K562 (cell line): Measurements from ENCODE around the gene KIFAP3. TPM values are rescaled to one million over a fixed set of nuclear protein-coding genes. Genes with fewer than 3 reads are reported as not detected.

Experiments used
- ATAC-seq: fragments of 200-7000 bp; cut with Tn5 transposase; 3 replicates; pipeline ENCODE4 v1.9.1; 2020; ENCODE audit warnings: moderate library complexity
- BruUV-seq: library from RNA; stranded (reverse); fragments of 400-500 nt; replicated peaks from 2 replicates; lab custom pipeline; 2021; lab: Mats Ljungman, UMichigan
- CTCF ChIA-PET: fragments of 300-600 bp; formaldehyde crosslinking; extraction: SDS; loops from one replicate; lab custom pipeline; 2021; ENCODE audit warnings: low intra/inter-chr PET ratio; lab: Yijun Ruan, JAX
- POLR2A ChIA-PET: fragments of 300-600, 350-650 bp; sonication (Branson Sonifier 250); formaldehyde crosslinking; extraction: SDS; loops from one replicate; lab custom pipeline; 2021; ENCODE audit warnings: antibody characterized with exemption, inconsistent platforms; lab: Yijun Ruan, JAX
- DNase-seq, 4 experiments: peaks; one replicate each; pipeline versions ENCODE4 v3.0.0 to v3.0.0-alpha.2; 2011 to 2018; ENCODE audit warnings: low spot score in 3 of 4, mixed read lengths in 3 of 4; ENCODE audit errors: extremely low read depth in 1 of 4
- FAIRE-seq: peaks from 2 replicates; lab custom pipeline; 2011; peaks lifted over from hg19 to GRCh38; lab: Jason Lieb, UNC
- H2AFZ ChIP-seq: 2 replicates; pipeline ENCODE4 v1.6.0; 2011; ENCODE audit warnings: low read depth, low read length, control low read depth, inconsistent platforms
- H3K27ac ChIP-seq: fragments of 200-600 bp; 3 replicates; pipeline ENCODE4 v1.8.0; 2011; ENCODE audit warnings: low read depth, mild to moderate bottlenecking, control low read depth, inconsistent platforms, low read length, moderate library complexity, mixed read lengths; ENCODE audit errors: extremely low read depth
- H3K27me3 ChIP-seq, 2 experiments: fragments of 300-600 bp in 1 of 2; 2 replicates in 1 of 2; 3 replicates in 1 of 2; pipeline versions ENCODE4 v1.6.0 to v1.8.0; 2011; ENCODE audit warnings: inconsistent platforms in 2 of 2, low read length in 2 of 2, mild to moderate bottlenecking in 1 of 2, mixed read lengths in 1 of 2, moderate library complexity in 1 of 2; ENCODE audit not compliant: control insufficient read depth in 2 of 2, insufficient read depth in 2 of 2
- H3K36me3 ChIP-seq: fragments of 300-600 bp; 3 replicates; pipeline ENCODE4 v1.8.0; 2011; ENCODE audit warnings: mild to moderate bottlenecking, low read length, inconsistent platforms; ENCODE audit not compliant: control insufficient read depth, insufficient read depth
- H3K4me1 ChIP-seq, 2 experiments: fragments of 200-600 bp in 1 of 2; replicated peaks in 1 of 2; 2 replicates in 1 of 2; 3 replicates in 1 of 2; pipeline versions ENCODE4 v1.5.1 to v1.8.0; 2011; ENCODE audit warnings: inconsistent platforms in 2 of 2, low read length in 2 of 2, mild to moderate bottlenecking in 1 of 2, mixed read lengths in 1 of 2, moderate library complexity in 1 of 2; ENCODE audit not compliant: control insufficient read depth in 2 of 2, insufficient read depth in 2 of 2
- H3K4me2 ChIP-seq: 2 replicates; pipeline ENCODE4 v1.6.1; 2011; ENCODE audit warnings: low read length, control low read depth, inconsistent platforms, mixed read lengths; ENCODE audit not compliant: insufficient read depth
- H3K4me3 ChIP-seq: fragments of 200-600 bp; sonication (generic), shearing (Covaris generic); 2 replicates; pipeline ENCODE4 v1.5.1; 2016; ENCODE audit warnings: control low read depth, inconsistent platforms
- H3K79me2 ChIP-seq: fragments of 200-600 bp; 3 replicates; pipeline ENCODE4 v1.8.0; 2011; ENCODE audit warnings: low read length, inconsistent platforms; ENCODE audit not compliant: control insufficient read depth, insufficient read depth
- H3K9ac ChIP-seq, 2 experiments: 2 replicates each; pipeline versions ENCODE4 v1.6.0 to v1.6.1; 2011; ENCODE audit warnings: low read depth in 2 of 2, low read length in 2 of 2, control low read depth in 1 of 2, inconsistent platforms in 1 of 2, mild to moderate bottlenecking in 1 of 2, mixed read lengths in 1 of 2; ENCODE audit not compliant: insufficient read depth in 1 of 2
- H3K9me1 ChIP-seq: one replicate; pipeline ENCODE4 v1.6.0; 2011; ENCODE audit warnings: inconsistent platforms, mild to moderate bottlenecking, low read length, moderate library complexity; ENCODE audit not compliant: control insufficient read depth, insufficient read depth
- H3K9me3 ChIP-seq: replicated peaks from 2 replicates; pipeline ENCODE4 v1.5.1; 2011; ENCODE audit warnings: low read depth, low read length, inconsistent platforms; ENCODE audit not compliant: control insufficient read depth, insufficient read depth
- H4K20me1 ChIP-seq: replicated peaks from 2 replicates; pipeline ENCODE4 v1.6.1; 2011; ENCODE audit warnings: low read length, inconsistent platforms, mixed read lengths; ENCODE audit not compliant: control insufficient read depth, insufficient read depth
- BRCA1 ChIP-seq, 2 experiments: fragments of 450-650 bp in 1 of 2; sonication (generic) in 1 of 2; formaldehyde crosslinking in 1 of 2; IDR thresholded peaks; 2 replicates each; pipeline versions ENCODE4 v1.5.0 to v1.6.1; 2017 to 2020; ENCODE audit warnings: mild to moderate bottlenecking in 1 of 2, missing genetic modification reagents in 1 of 2
- DACH1 ChIP-seq: fragments of 450-650 bp; IDR thresholded peaks from 2 replicates; pipeline ENCODE4 v1.6.1; 2018; ENCODE audit not compliant: partially characterized antibody
- E2F3 ChIP-seq: fragments of 250-450 bp; sonication (Bioruptor Pico); IDR thresholded peaks from 2 replicates; pipeline ENCODE4 v1.4.0; 2020; ENCODE audit warnings: mild to moderate bottlenecking
- EHMT2 ChIP-seq: fragments of 450-650 bp; IDR thresholded peaks from 2 replicates; pipeline ENCODE4 v1.6.1; 2018; ENCODE audit warnings: antibody characterized with exemption
- FOXK1 ChIP-seq: sonication (generic); formaldehyde crosslinking; IDR thresholded peaks from 2 replicates; pipeline ENCODE4 v1.8.0; 2022; ENCODE audit warnings: missing genetic modification reagents, mild to moderate bottlenecking, borderline replicate concordance
- ILF3 ChIP-seq: fragments of 450-650 bp; IDR thresholded peaks from 2 replicates; pipeline ENCODE4 v1.6.1; 2018; ENCODE audit warnings: antibody characterized with exemption, mild to moderate bottlenecking, moderate library complexity, borderline replicate concordance
- OTX1 ChIP-seq: fragments of 450-650 bp; formaldehyde crosslinking; IDR thresholded peaks from 2 replicates; pipeline ENCODE4 v1.4.0; 2022; ENCODE audit warnings: mild to moderate bottlenecking
- PHF8 ChIP-seq: fragments of 200-600 bp; sonication (generic); IDR thresholded peaks from 2 replicates; pipeline ENCODE4 v1.6.1; 2012; ENCODE audit warnings: mixed run types, mild to moderate bottlenecking, inconsistent platforms, low read length, moderate library complexity, borderline replicate concordance
- SMARCB1 ChIP-seq: IDR thresholded peaks from 2 replicates; pipeline ENCODE4 v1.6.1; 2011; ENCODE audit warnings: improper control_type of control experiment, low read depth; ENCODE audit not compliant: insufficient read length
- SRSF9 ChIP-seq: fragments of 200-400 bp; formaldehyde crosslinking; IDR thresholded peaks from 2 replicates; pipeline ENCODE4 v1.6.1; 2017; ENCODE audit warnings: low read depth, low read length, borderline replicate concordance
- USF2 ChIP-seq: sonication (generic); formaldehyde crosslinking; IDR thresholded peaks from 2 replicates; pipeline ENCODE4 v1.5.0; 2020; ENCODE audit warnings: missing genetic modification reagents
- ZNF133 ChIP-seq: fragments of 250-450 bp; sonication (Bioruptor Pico); IDR thresholded peaks from 2 replicates; pipeline ENCODE4 v1.4.0; 2020; ENCODE audit warnings: mild to moderate bottlenecking
- ZNF134 ChIP-seq: fragments of 250-450 bp; sonication (Bioruptor Pico); conservative IDR thresholded peaks from 2 replicates; pipeline ENCODE4 v1.4.0; 2020
- ZNF316 ChIP-seq: fragments of 450-650 bp; IDR thresholded peaks from 2 replicates; pipeline ENCODE4 v1.6.1; 2016
- ZNF76 ChIP-seq: fragments of 250-450 bp; sonication (Bioruptor Pico); IDR thresholded peaks from 2 replicates; pipeline ENCODE4 v1.4.0; 2020; ENCODE audit warnings: mild to moderate bottlenecking, moderate library complexity, borderline replicate concordance
- WGBS: fragments of 100-300 bp; shearing (Covaris generic); methylation state at CpG from one replicate; pipeline ENCODE4 v1.1.6; 2016; ENCODE audit warnings: low coverage, mixed read lengths; ENCODE audit not compliant: insufficient coverage; ENCODE audit errors: missing lambda C conversion rate; 5-methylcytosine and 5-hydroxymethylcytosine counted together
- in situ Hi-C: fragments of 300-500 bp; cut with MboI; formaldehyde crosslinking; loops from 4 replicates; pipeline ENCODE4 v1.15.0; 2018; ENCODE audit warnings: inconsistent platforms, mixed read lengths
- intact Hi-C: fragments of 100-400 bp; cut with micrococcal nuclease; formaldehyde crosslinking; loops from 2 replicates; pipeline ENCODE4 v1.14.2; 2022
- polyA plus RNA-seq, 8 experiments: library from polyadenylated mRNA; depleted of rRNA in 4 of 8; stranded (reverse) in 5 of 8; unstranded in 3 of 8; fragments of >200 nt; fragmentation: Nextera tagmentation in 2 of 8; fragmentation: Illumina TruSeq in 1 of 8; extraction: Ambion mirVana in 2 of 8; extraction: Trizol in 1 of 8; gene quantifications; 2 replicates each; pipeline versions ENCODE4 v1.2.1 to v1.2.3, GENCODE V29; 2011 to 2014; ENCODE audit warnings: inconsistent platforms in 1 of 8, missing spikeins in 1 of 8
- total RNA-seq, 7 experiments: library from RNA; depleted of rRNA in 6 of 7; stranded (reverse); fragments of >200 nt in 6 of 7; fragmentation: Illumina TruSeq in 2 of 7; extraction: Trizol in 2 of 7; gene quantifications; 2 replicates each; pipeline versions ENCODE4 v1.2.1 to v1.2.3, GENCODE V29; 2011 to 2021; ENCODE audit warnings: low replicate concordance in 1 of 7
- TF ChIP-seq, protein P1 (sequence below): sonication (generic); formaldehyde crosslinking; IDR thresholded peaks from 2 replicates; pipeline ENCODE4 v1.8.0; 2022; ENCODE audit warnings: mild to moderate bottlenecking, missing genetic modification reagents
- TF ChIP-seq, protein P2 (sequence below): sonication (generic); formaldehyde crosslinking; IDR thresholded peaks from 2 replicates; pipeline ENCODE4 v1.8.0; 2022; ENCODE audit warnings: mild to moderate bottlenecking, missing genetic modification reagents, borderline replicate concordance
- TF ChIP-seq, protein P3 (sequence below): IDR thresholded peaks from 2 replicates; pipeline ENCODE4 v1.6.1; 2011; ENCODE audit not compliant: insufficient read length; ENCODE audit errors: extremely low read depth

The KIFAP3 gene
- total and polyA plus RNA-seq, 9 of the 15 experiments (the other 6 are each of a cell fraction or from before 2014, with no cell fraction given): 8.8 to 17.5 (median 11.8) TPM

GRCh38 chr1:169928438-169929209, 145.9 kb downstream of the KIFAP3 start:
- no peaks in the 10 kb centered on the region for H4K20me1 ChIP-seq
- no TSS peak for BruUV-seq
- in situ Hi-C loops: no loop called here
- no peaks in the 10 kb centered on the region for H3K9me3 ChIP-seq
- CTCF ChIA-PET: interaction anchor here (0.9 to 1.0 kb wide), 2 partner anchors 1002 to 1298 kb away, joined by 3 to 6 read pairs; no protein-coding TSS in a partner anchor
- no peak overlapping the region for H3K9ac ChIP-seq
- peak; percentile 77 for FAIRE-seq
- no peaks in the 10 kb centered on the region for H3K27me3 ChIP-seq
- DNase-seq: peak; percentile 25 to 60 (median 30)
- no peaks in the 10 kb centered on the region for H3K36me3 ChIP-seq
- no peak overlapping the region for H3K27ac ChIP-seq
- H3K9me1 ChIP-seq: no peaks in the 10 kb centered on the region
- 5% methylated on average over 6 of the region's 6 CpGs for WGBS
- H3K4me1 ChIP-seq: no peaks in the 10 kb centered on the region
- intact Hi-C loops: loop anchor here (2.0 to 10.0 kb wide), 4 partner anchors 374 to 1299 kb away; no protein-coding TSS in a partner anchor
- ATAC-seq: peak; percentile 88
- H3K4me3 ChIP-seq: no peak overlapping the region
- no peaks in the 10 kb centered on the region for H3K79me2 ChIP-seq
- H2AFZ ChIP-seq: no peak overlapping the region
- POLR2A ChIA-PET: interaction anchor here (0.6 to 1.0 kb wide), 3 partner anchors 35 to 814 kb away, joined by 3 read pairs; partner anchors contain the start of gene SCYL3
- no peak overlapping the region for H3K4me2 ChIP-seq
- no peak for TF ChIP-seq DACH1
- TF ChIP-seq ZNF133 (CRISPR knock-in tag): no peak
- TF ChIP-seq FOXK1 (CRISPR knock-in tag): no peak
- TF ChIP-seq EHMT2: no peak
- TF ChIP-seq, protein P1, sequence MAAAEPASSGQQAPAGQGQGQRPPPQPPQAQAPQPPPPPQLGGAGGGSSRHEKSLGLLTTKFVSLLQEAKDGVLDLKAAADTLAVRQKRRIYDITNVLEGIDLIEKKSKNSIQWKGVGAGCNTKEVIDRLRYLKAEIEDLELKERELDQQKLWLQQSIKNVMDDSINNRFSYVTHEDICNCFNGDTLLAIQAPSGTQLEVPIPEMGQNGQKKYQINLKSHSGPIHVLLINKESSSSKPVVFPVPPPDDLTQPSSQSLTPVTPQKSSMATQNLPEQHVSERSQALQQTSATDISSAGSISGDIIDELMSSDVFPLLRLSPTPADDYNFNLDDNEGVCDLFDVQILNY (CRISPR knock-in tag): no peak
- TF ChIP-seq SRSF9: no peak
- no peak for TF ChIP-seq BRCA1 (IDR thresholded peaks at IDR 0.05)
- TF ChIP-seq BRCA1 (CRISPR knock-in tag; IDR thresholded peaks at IDR 0.05): no peak
- TF ChIP-seq SMARCB1: no peak
- TF ChIP-seq PHF8: no peak
- TF ChIP-seq ZNF316: no peak
- TF ChIP-seq ZNF134 (CRISPR knock-in tag): no peak
- TF ChIP-seq ILF3: 0 out of 2 replicates have a peak, but pooled peaks have one; percentile 10
- no peak for TF ChIP-seq ZNF76 (CRISPR knock-in tag)
- no peak for TF ChIP-seq OTX1
- TF ChIP-seq, protein P2, sequence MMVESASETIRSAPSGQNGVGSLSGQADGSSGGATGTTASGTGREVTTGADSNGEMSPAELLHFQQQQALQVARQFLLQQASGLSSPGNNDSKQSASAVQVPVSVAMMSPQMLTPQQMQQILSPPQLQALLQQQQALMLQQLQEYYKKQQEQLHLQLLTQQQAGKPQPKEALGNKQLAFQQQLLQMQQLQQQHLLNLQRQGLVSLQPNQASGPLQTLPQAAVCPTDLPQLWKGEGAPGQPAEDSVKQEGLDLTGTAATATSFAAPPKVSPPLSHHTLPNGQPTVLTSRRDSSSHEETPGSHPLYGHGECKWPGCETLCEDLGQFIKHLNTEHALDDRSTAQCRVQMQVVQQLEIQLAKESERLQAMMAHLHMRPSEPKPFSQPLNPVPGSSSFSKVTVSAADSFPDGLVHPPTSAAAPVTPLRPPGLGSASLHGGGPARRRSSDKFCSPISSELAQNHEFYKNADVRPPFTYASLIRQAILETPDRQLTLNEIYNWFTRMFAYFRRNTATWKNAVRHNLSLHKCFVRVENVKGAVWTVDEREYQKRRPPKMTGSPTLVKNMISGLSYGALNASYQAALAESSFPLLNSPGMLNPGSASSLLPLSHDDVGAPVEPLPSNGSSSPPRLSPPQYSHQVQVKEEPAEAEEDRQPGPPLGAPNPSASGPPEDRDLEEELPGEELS (CRISPR knock-in tag): no peak
- TF ChIP-seq USF2 (CRISPR knock-in tag): no peak
- no peak for TF ChIP-seq E2F3 (CRISPR knock-in tag)
- TF ChIP-seq, protein P3, sequence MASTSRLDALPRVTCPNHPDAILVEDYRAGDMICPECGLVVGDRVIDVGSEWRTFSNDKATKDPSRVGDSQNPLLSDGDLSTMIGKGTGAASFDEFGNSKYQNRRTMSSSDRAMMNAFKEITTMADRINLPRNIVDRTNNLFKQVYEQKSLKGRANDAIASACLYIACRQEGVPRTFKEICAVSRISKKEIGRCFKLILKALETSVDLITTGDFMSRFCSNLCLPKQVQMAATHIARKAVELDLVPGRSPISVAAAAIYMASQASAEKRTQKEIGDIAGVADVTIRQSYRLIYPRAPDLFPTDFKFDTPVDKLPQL: no peak
